ENCODE results near the gene ZNF420.

ZNF420 gene

GRCh38 chr19:37077934-37078716 lies at the start of gene ZNF420 (continued):
- TF ChIP-seq INSM2 (tag by site-specific recombination; IDR thresholded peaks at IDR 0.05): no peak; the same call in 1 of the 2 replicates
- peak; percentile 57; the same call in 1 of the 2 replicates for TF ChIP-seq ZNF449 (tag by site-specific recombination; IDR thresholded peaks at IDR 0.05)
- TF ChIP-seq ZSCAN30 (tag by site-specific recombination; IDR thresholded peaks at IDR 0.05): peak; percentile 97
- TF ChIP-seq ZNF223 (tag by site-specific recombination; IDR thresholded peaks at IDR 0.05): 0 out of 2 replicates have a peak, but pooled peaks have one; percentile 40
- TF ChIP-seq ZXDB (tag by site-specific recombination; IDR thresholded peaks at IDR 0.05): peak; percentile 99
- peak; percentile 99 for TF ChIP-seq GLIS2 (tag by site-specific recombination; IDR thresholded peaks at IDR 0.05)
- TF ChIP-seq ZFHX2 (tag by site-specific recombination; conservative IDR thresholded peaks at IDR 0.05): peak; percentile 91
- peak; percentile 79 for TF ChIP-seq SCRT2 (tag by site-specific recombination; IDR thresholded peaks at IDR 0.05)
- no peak; the same call in 1 of the 2 replicates for TF ChIP-seq ZNF792 (tag by site-specific recombination; IDR thresholded peaks at IDR 0.05)
- peak; percentile 99 for TF ChIP-seq PRDM10 (tag by site-specific recombination; IDR thresholded peaks at IDR 0.05)
- peak; percentile 83 for TF ChIP-seq ZNF501 (tag by site-specific recombination; IDR thresholded peaks at IDR 0.05)
- TF ChIP-seq ZNF76 (tag by site-specific recombination; IDR thresholded peaks at IDR 0.05; ENCODE audit: borderline replicate concordance, low read depth): peak; percentile 100
- peak; percentile 59; the same call in 1 of the 2 replicates for TF ChIP-seq ZNF37A (tag by site-specific recombination; IDR thresholded peaks at IDR 0.05)
- TF ChIP-seq ZNF184 (tag by site-specific recombination; IDR thresholded peaks at IDR 0.05): 0 out of 2 replicates have a peak, but pooled peaks have one; percentile 51
- peak; percentile 88 for TF ChIP-seq YY1 (tag by site-specific recombination; IDR thresholded peaks at IDR 0.05)
- peak; percentile 83 for TF ChIP-seq ZBTB11 (tag by site-specific recombination; conservative IDR thresholded peaks at IDR 0.05; ENCODE audit: low read depth)
- TF ChIP-seq ZBTB7A (tag by site-specific recombination; IDR thresholded peaks at IDR 0.05; ENCODE audit: low read depth): peak; percentile 92
- TF ChIP-seq ZNF660 (tag by site-specific recombination; IDR thresholded peaks at IDR 0.05): peak; percentile 98
- TF ChIP-seq ZNF24 (tag by site-specific recombination; IDR thresholded peaks at IDR 0.05): peak; percentile 47
- TF ChIP-seq PATZ1 (tag by site-specific recombination; IDR thresholded peaks at IDR 0.05): peak; percentile 88
- no peak for TF ChIP-seq ZBTB49 (tag by site-specific recombination; IDR thresholded peaks at IDR 0.05; ENCODE audit: low read depth)
- peak; percentile 99 for TF ChIP-seq OVOL3 (tag by site-specific recombination; IDR thresholded peaks at IDR 0.05)
